Measurements from ENCODE around the gene PTP4A1.

Gene PTP4A1

GRCh38 chr6:63573076-63573898, 1.0 kb downstream of the PTP4A1 start:
- DNase-seq (peak; percentile 73), ATAC-seq (ENCODE audit: insufficient read depth, low read depth) (peak; percentile 45)
- H3K9ac ChIP-seq (ENCODE audit: low read depth, low read length): peak overlapping the region; percentile 99
- peaks cover 27% of the 10 kb centered on the region for H3K4me1 ChIP-seq (ENCODE audit: insufficient read depth, low read length)
- H3K4me3 ChIP-seq (ENCODE audit: low read depth in 1 of 2, low read length in 2 of 2): peak overlapping the region; percentile 38 to 60
- no peaks in the 10 kb centered on the region for H3K27me3 ChIP-seq (ENCODE audit: insufficient read depth, low read length, poor library complexity)
- H3K9me3 ChIP-seq (ENCODE audit: insufficient read depth, low read length, severe bottlenecking): no peaks in the 10 kb centered on the region
- peaks cover 21% of the 10 kb centered on the region for H3K36me3 ChIP-seq (ENCODE audit: insufficient read depth, low read length)
- H3K79me2 ChIP-seq (ENCODE audit: insufficient read depth, low read length): peaks cover 57% of the 10 kb centered on the region
- no peak for TF ChIP-seq CTCF (IDR thresholded peaks at IDR 0.05; ENCODE audit: borderline replicate concordance, extremely low read depth, low read length, poor library complexity, severe bottlenecking)
- TF ChIP-seq EZH2 (IDR thresholded peaks at IDR 0.05; ENCODE audit: borderline replicate concordance, low read depth, low read length, severe bottlenecking): no peak
- peak overlapping the region; percentile 44 for H2AFZ ChIP-seq (ENCODE audit: low read depth, low read length)
- H3K27ac ChIP-seq (ENCODE audit: low read length): peak overlapping the region; percentile 94
- H4K20me1 ChIP-seq (ENCODE audit: insufficient read depth, low read length): peaks cover 35% of the 10 kb centered on the region
- peak overlapping the region; percentile 71 for H3K4me2 ChIP-seq (ENCODE audit: insufficient read depth, low read length)

DNA sequence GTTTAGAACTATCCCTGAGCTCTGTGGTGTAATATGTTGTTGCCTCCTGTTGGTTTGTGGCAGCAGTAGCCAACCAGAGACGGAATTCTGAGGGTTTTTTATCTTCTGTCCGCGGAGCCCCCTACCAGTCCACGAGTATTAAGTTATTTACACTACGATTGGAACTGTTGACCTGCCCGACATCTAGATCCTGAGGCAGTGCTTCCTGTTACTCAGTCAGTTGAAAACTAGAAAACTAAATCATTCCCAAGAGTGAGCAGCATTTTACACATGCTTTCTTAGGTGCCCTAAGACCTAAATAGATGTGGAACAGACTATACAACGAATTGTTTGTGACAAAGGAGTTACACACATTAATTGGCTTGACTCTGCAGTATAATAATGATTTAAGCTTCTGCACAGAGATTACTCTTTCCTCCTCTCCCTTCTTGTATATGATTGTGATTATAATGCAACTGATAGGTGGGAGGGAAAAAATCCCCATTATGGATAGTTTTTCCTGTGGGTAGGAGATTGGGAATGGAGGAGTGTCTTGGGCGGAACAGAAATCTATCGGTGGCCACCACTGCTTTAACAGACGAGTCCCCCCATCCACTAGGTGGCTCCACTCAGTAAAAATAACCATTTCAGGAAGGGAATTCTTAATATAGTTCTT, 1.7 kb downstream of the PTP4A1 start:
- peak overlapping the region; percentile 38 to 60 for H3K4me3 ChIP-seq (ENCODE audit: low read depth in 1 of 2, low read length in 2 of 2)
- H4K20me1 ChIP-seq (ENCODE audit: insufficient read depth, low read length): peaks cover 35% of the 10 kb centered on the region
- H3K9ac ChIP-seq (ENCODE audit: low read depth, low read length): peak overlapping the region; percentile 99
- H3K36me3 ChIP-seq (ENCODE audit: insufficient read depth, low read length): peaks cover 29% of the 10 kb centered on the region
- peak overlapping the region; percentile 44 for H2AFZ ChIP-seq (ENCODE audit: low read depth, low read length)
- H3K27ac ChIP-seq (ENCODE audit: low read length): peak overlapping the region; percentile 94
- TF ChIP-seq EZH2 (IDR thresholded peaks at IDR 0.05; ENCODE audit: borderline replicate concordance, low read depth, low read length, severe bottlenecking): no peak
- TF ChIP-seq CTCF (IDR thresholded peaks at IDR 0.05; ENCODE audit: borderline replicate concordance, extremely low read depth, low read length, poor library complexity, severe bottlenecking): peak; percentile 76
- peaks cover 27% of the 10 kb centered on the region for H3K4me1 ChIP-seq (ENCODE audit: insufficient read depth, low read length)
- peaks cover 59% of the 10 kb centered on the region for H3K79me2 ChIP-seq (ENCODE audit: insufficient read depth, low read length)
- DNase-seq (peak; percentile 54), ATAC-seq (ENCODE audit: insufficient read depth, low read depth) (no peak; the same call in 1 of the 3 replicates)
- no peaks in the 10 kb centered on the region for H3K27me3 ChIP-seq (ENCODE audit: insufficient read depth, low read length, poor library complexity)
- no peaks in the 10 kb centered on the region for H3K9me3 ChIP-seq (ENCODE audit: insufficient read depth, low read length, severe bottlenecking)
- H3K4me2 ChIP-seq (ENCODE audit: insufficient read depth, low read length): peak overlapping the region; percentile 71

DNA sequence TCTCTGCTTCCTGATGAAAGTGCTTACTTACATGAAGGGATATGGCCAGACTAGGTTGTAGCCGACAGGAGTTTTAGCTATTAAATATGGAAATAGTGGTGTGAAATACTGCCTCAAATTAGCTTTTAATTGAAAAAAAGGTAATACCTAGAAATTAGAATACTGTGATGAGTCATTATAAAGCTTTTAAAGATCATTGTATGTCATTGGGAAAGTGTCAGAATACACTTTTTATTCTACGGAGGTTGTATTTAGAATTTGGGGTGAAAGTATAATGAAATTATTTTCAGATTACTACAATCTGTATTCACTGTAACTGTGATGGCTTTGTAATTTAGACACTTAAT, 2.2 kb downstream of the PTP4A1 start:
- no peak for ATAC-seq (ENCODE audit: insufficient read depth, low read depth)
- Histone ChIP-seq H4K20me1 (ENCODE audit: insufficient read depth, low read length) (peaks cover 35% of the 10 kb centered on the region), H3K36me3 (ENCODE audit: insufficient read depth, low read length) (peaks cover 34% of the 10 kb centered on the region), H3K9ac (ENCODE audit: low read depth, low read length) (peak overlapping the region; percentile 99; the same call in 1 of the 2 replicates), H3K27ac (ENCODE audit: low read length) (no peak overlapping the region), H3K4me2 (ENCODE audit: insufficient read depth, low read length) (peak overlapping the region; percentile 71), H2AFZ (ENCODE audit: low read depth, low read length) (no peak overlapping the region), H3K4me1 (ENCODE audit: insufficient read depth, low read length) (peaks cover 27% of the 10 kb centered on the region), H3K9me3 (ENCODE audit: insufficient read depth, low read length, severe bottlenecking) (no peaks in the 10 kb centered on the region), H3K4me3 (ENCODE audit: low read depth in 1 of 2, low read length in 2 of 2) (peak overlapping the region in 1 of 2 experiments; percentile 60; a peak in 3 of 4 replicates), H3K27me3 (ENCODE audit: insufficient read depth, low read length, poor library complexity) (no peaks in the 10 kb centered on the region), H3K79me2 (ENCODE audit: insufficient read depth, low read length) (peaks cover 59% of the 10 kb centered on the region)
- TF ChIP-seq EZH2 (IDR thresholded peaks at IDR 0.05; ENCODE audit: borderline replicate concordance, low read depth, low read length, severe bottlenecking): no peak
- no peak for TF ChIP-seq CTCF (IDR thresholded peaks at IDR 0.05; ENCODE audit: borderline replicate concordance, extremely low read depth, low read length, poor library complexity, severe bottlenecking)
- DNase-seq: no peak

All from DND-41 (cell line).